Transverse colon (tissue), 4 donors: ENCODE results near the gene ADAT2.

Experiments
- CTCF ChIP-seq, 5 experiments: fragments of 200-600 bp in 3 of 5; fragments of 450-650 bp in 2 of 5; sonication (generic) in 3 of 5; IDR thresholded peaks; 1 replicate in 2 of 5; 2 replicates in 3 of 5; pipeline ENCODE4 v1.5.1; 2016 to 2017; ENCODE audit warnings: antibody characterized with exemption in 5 of 5, inconsistent platforms in 3 of 5, mild to moderate bottlenecking in 2 of 5, moderate library complexity in 1 of 5
- POLR2A ChIP-seq: fragments of 450-650 bp; IDR thresholded peaks from one replicate; pipeline ENCODE4 v1.6.1; 2016; ENCODE audit warnings: antibody characterized with exemption, mild to moderate bottlenecking, moderate library complexity
- POLR2AphosphoS5 ChIP-seq, 3 donors: sonication (generic); formaldehyde crosslinking; IDR thresholded peaks; one replicate each; pipeline ENCODE4 v1.6.1; 2016; ENCODE audit warnings: antibody characterized with exemption in 3 of 3

GRCh38 chr6:143476545-143476944 lies 26.1 kb upstream of the ADAT2 start:
- no peak for TF ChIP-seq POLR2A
- no peak for TF ChIP-seq CTCF (IDR thresholded peaks at IDR 0.05)
- TF ChIP-seq POLR2AphosphoS5 (IDR thresholded peaks at IDR 0.05) = no peak
